ENCODE measurements around the gene CGB2. TPM values are rescaled to one million over a fixed set of nuclear protein-coding genes. Genes with fewer than 3 reads are reported as not detected.

Gene CGB2
- total RNA-seq, 1 experiment from 2014 or later, result not detected

DNA sequence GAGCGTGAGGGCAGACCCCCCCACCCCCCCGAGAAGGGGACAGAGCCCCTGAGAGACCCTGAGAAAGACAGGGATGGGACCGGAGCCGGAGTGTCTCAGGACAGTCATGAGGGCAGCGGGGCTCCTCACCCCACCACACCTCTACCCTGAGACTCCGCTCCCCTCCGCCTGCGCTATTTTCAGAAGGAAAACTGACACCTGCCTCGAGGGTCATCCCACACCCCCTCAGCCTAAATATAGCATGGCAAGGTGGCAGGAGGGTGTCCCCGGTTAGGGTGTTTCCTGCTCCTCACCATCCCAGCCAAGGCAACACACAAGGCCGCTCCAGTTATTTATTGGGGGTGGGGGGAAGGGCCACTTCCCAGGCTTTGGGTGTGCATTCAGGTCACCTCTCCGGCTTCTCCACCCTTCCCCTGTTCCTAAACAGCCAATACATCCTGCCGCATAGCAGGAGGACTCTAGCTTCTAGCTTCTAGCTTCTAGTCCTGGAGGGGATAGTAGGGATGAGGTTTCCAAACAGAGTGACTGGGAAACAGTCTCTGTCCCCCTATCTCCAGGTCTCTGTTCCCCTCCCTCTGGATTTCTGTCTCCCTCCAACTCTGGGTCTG, 34.3 kb downstream of the CGB2 start:
- no peaks in the 10 kb centered on the region for H3K27me3 ChIP-seq (replicated peaks; ENCODE audit: control insufficient read depth, insufficient read depth, low read length)
- no peak overlapping the region for H3K4me3 ChIP-seq (ENCODE audit: low read depth, low read length)
- H3K36me3 ChIP-seq (ENCODE audit: control insufficient read depth, insufficient read depth, low read length), result no peaks in the 10 kb centered on the region
- CTCF ChIA-PET, result interaction anchor here (0.6 to 1.8 kb wide), 6 partner anchors 8 to 190 kb away, joined by 3 to 16 read pairs (median 14); a partner anchor contains a TSS
- H3K27ac Mint-ChIP-seq (ENCODE audit: unreplicated experiment), result peak overlapping the region; percentile 74
- peak overlapping the region; percentile 71 for H3K4me3 Mint-ChIP-seq (ENCODE audit: unreplicated experiment)
- BruUV-seq (replicated peaks), result no TSS peak
- H3K4me1 Mint-ChIP-seq (ENCODE audit: low read depth, unreplicated experiment), result peaks cover 26% of the 10 kb centered on the region
- intact Hi-C loops (cut with micrococcal nuclease; ENCODE audit: unreplicated experiment), result loop anchor here (2.0 kb wide), 1 partner anchor 19 kb away; the partner anchor contains the start of gene SNRNP70
- TF ChIP-seq CTCF (IDR thresholded peaks at IDR 0.05; ENCODE audit: insufficient read depth in 1 of 2, low read depth in 1 of 2, low read length in 1 of 2, severe bottlenecking in 1 of 2, unreplicated experiment in 1 of 2), result no peak
- H3K36me3 Mint-ChIP-seq (ENCODE audit: insufficient read depth, unreplicated experiment), result peaks cover 4% of the 10 kb centered on the region
- POLR2A ChIA-PET, result no interaction called here
- H3K9me3 Mint-ChIP-seq (ENCODE audit: unreplicated experiment), result peaks cover 22% of the 10 kb centered on the region
- H3K9me3 ChIP-seq, result no peaks in the 10 kb centered on the region
- DNase-seq, result no peak
- H3K27me3 Mint-ChIP-seq (ENCODE audit: insufficient read depth, unreplicated experiment), result no peaks in the 10 kb centered on the region
- H3K4me1 ChIP-seq, result peaks cover 34% of the 10 kb centered on the region

DNA sequence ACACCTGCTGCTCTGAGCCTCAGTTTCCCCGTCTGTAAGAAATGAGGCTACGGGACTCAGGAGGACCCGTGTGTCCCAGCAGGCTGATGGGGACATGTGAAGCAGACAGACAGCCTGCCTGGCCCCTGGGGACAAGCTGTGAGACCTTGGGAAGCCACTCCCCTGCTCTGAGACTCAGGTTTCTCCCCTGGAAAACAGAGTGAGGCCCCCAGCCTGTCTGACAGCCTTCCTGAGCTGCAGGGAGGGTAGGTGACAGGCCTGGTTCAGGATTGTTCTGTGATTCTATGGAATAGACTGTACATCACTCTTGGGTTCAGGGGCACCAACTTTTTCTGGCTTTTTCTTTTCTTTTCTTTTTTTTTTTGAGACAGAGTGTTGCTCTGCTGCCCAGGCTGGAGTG, 35.9 kb downstream of the CGB2 start:
- ChIA-PET POLR2A (no interaction called here), CTCF (interaction anchor here (0.5 to 1.2 kb wide), 4 partner anchors 10 to 255 kb away, joined by 3 to 6 read pairs (median 4); partner anchors contain the start of genes CGB7 and RUVBL2)

GRCh38 chr19:49069026-49069425, 37.3 kb downstream of the CGB2 start:
- Mint-ChIP-seq H3K4me1 (ENCODE audit: low read depth, unreplicated experiment) (peaks cover 37% of the 10 kb centered on the region), H3K4me3 (ENCODE audit: unreplicated experiment) (no peak overlapping the region), H3K27ac (ENCODE audit: unreplicated experiment) (no peak overlapping the region), H3K9me3 (ENCODE audit: unreplicated experiment) (peaks cover 22% of the 10 kb centered on the region), H3K36me3 (ENCODE audit: insufficient read depth, unreplicated experiment) (peaks cover 19% of the 10 kb centered on the region), H3K27me3 (ENCODE audit: insufficient read depth, unreplicated experiment) (no peaks in the 10 kb centered on the region)
- no TSS peak for BruUV-seq (replicated peaks)
- CTCF ChIA-PET, result interaction anchor here (1.0 kb wide), 1 partner anchor 10 kb away, joined by 4 read pairs; no protein-coding TSS in a partner anchor
- DNase-seq, result no peak
- TF ChIP-seq CTCF (IDR thresholded peaks at IDR 0.05; ENCODE audit: insufficient read depth in 1 of 2, low read depth in 1 of 2, low read length in 1 of 2, severe bottlenecking in 1 of 2, unreplicated experiment in 1 of 2), result no peak
- H3K27me3 ChIP-seq (replicated peaks; ENCODE audit: control insufficient read depth, insufficient read depth, low read length), result no peaks in the 10 kb centered on the region
- no peaks in the 10 kb centered on the region for H3K9me3 ChIP-seq
- H3K4me1 ChIP-seq, result peaks cover 37% of the 10 kb centered on the region
- POLR2A ChIA-PET, result no interaction called here
- H3K4me3 ChIP-seq (ENCODE audit: low read depth, low read length), result no peak overlapping the region
- intact Hi-C loops (cut with micrococcal nuclease; ENCODE audit: unreplicated experiment), result no loop called here
- no peaks in the 10 kb centered on the region for H3K36me3 ChIP-seq (ENCODE audit: control insufficient read depth, insufficient read depth, low read length)

More for the DNA sequence above, 35.9 kb downstream of the CGB2 start:
- Histone ChIP-seq H3K27me3 (replicated peaks; ENCODE audit: control insufficient read depth, insufficient read depth, low read length) (no peaks in the 10 kb centered on the region), H3K9me3 (no peaks in the 10 kb centered on the region), H3K4me3 (ENCODE audit: low read depth, low read length) (no peak overlapping the region), H3K36me3 (ENCODE audit: control insufficient read depth, insufficient read depth, low read length) (no peaks in the 10 kb centered on the region), H3K4me1 (peaks cover 37% of the 10 kb centered on the region)
- TF ChIP-seq CTCF (IDR thresholded peaks at IDR 0.05; ENCODE audit: insufficient read depth in 1 of 2, low read depth in 1 of 2, low read length in 1 of 2, severe bottlenecking in 1 of 2, unreplicated experiment in 1 of 2), result no peak
- Mint-ChIP-seq H3K36me3 (ENCODE audit: insufficient read depth, unreplicated experiment) (peaks cover 13% of the 10 kb centered on the region), H3K27me3 (ENCODE audit: insufficient read depth, unreplicated experiment) (no peaks in the 10 kb centered on the region), H3K4me1 (ENCODE audit: low read depth, unreplicated experiment) (peaks cover 26% of the 10 kb centered on the region), H3K9me3 (ENCODE audit: unreplicated experiment) (peaks cover 22% of the 10 kb centered on the region), H3K27ac (ENCODE audit: unreplicated experiment) (no peak overlapping the region), H3K4me3 (ENCODE audit: unreplicated experiment) (no peak overlapping the region)
- intact Hi-C loops (cut with micrococcal nuclease; ENCODE audit: unreplicated experiment), result no loop called here
- DNase-seq, result no peak
- no TSS peak for BruUV-seq (replicated peaks)

All from Caco-2 (cell line).